Mesothelial cell of epicardium (in vitro differentiated cells): ENCODE results near the gene DIP2C. TPM values are rescaled to one million over a fixed set of nuclear protein-coding genes. Genes with fewer than 3 reads are reported as not detected.

ENCODE experiments used
- DNase-seq, 2 experiments: peaks; one replicate each; pipeline ENCODE4 v3.0.0; 2021; ENCODE audit warnings: low spot score in 2 of 2; ENCODE audit not compliant: unreplicated experiment in 2 of 2
- H3K27ac Mint-ChIP-seq: 2 replicates; pipeline ENCODE4 v1.8.0; 2021; ENCODE audit warnings: mixed read lengths
- H3K27me3 Mint-ChIP-seq: 2 replicates; pipeline ENCODE4 v1.8.0; 2021; ENCODE audit warnings: low read depth, mixed read lengths
- H3K36me3 Mint-ChIP-seq: 2 replicates; pipeline ENCODE4 v1.8.0; 2021; ENCODE audit warnings: mixed read lengths
- H3K4me1 Mint-ChIP-seq: 2 replicates; pipeline ENCODE4 v1.8.0; 2021; ENCODE audit warnings: mixed read lengths
- H3K4me3 Mint-ChIP-seq: 2 replicates; pipeline ENCODE4 v1.8.0; 2021; ENCODE audit warnings: mild to moderate bottlenecking, moderate library complexity, mixed read lengths
- H3K9me3 Mint-ChIP-seq: 2 replicates; pipeline ENCODE4 v1.8.0; 2021; ENCODE audit warnings: mixed read lengths
- CTCF ChIP-seq: fragments of 200-600 bp; sonication (generic); IDR thresholded peaks from one replicate; pipeline ENCODE4 v1.5.0; 2021; ENCODE audit warnings: antibody characterized with exemption; ENCODE audit not compliant: unreplicated experiment
- total RNA-seq: library from RNA; stranded (reverse); gene quantifications from 3 replicates; pipeline ENCODE4 v1.2.1, GENCODE V29; 2021

Gene DIP2C
- total RNA-seq, 1 donor from 2014 or later: 30.3 TPM

GRCh38 chr10:508726-509125 is 180.7 kb downstream of the DIP2C start:
- H3K36me3 Mint-ChIP-seq: no peaks in the 10 kb centered on the region
- TF ChIP-seq CTCF: no peak
- no peak overlapping the region for H3K27ac Mint-ChIP-seq
- no peaks in the 10 kb centered on the region for H3K9me3 Mint-ChIP-seq
- DNase-seq: no peak
- no peaks in the 10 kb centered on the region for H3K27me3 Mint-ChIP-seq
- peaks cover 27% of the 10 kb centered on the region for H3K4me1 Mint-ChIP-seq
- H3K4me3 Mint-ChIP-seq: no peak overlapping the region

GRCh38 chr10:507908-508444 is 181.5 kb downstream of the DIP2C start:
- no peak for DNase-seq
- no peak overlapping the region for H3K27ac Mint-ChIP-seq
- peaks cover 20% of the 10 kb centered on the region for H3K4me1 Mint-ChIP-seq
- H3K36me3 Mint-ChIP-seq: no peaks in the 10 kb centered on the region
- no peaks in the 10 kb centered on the region for H3K27me3 Mint-ChIP-seq
- H3K4me3 Mint-ChIP-seq: no peak overlapping the region
- H3K9me3 Mint-ChIP-seq: no peaks in the 10 kb centered on the region
- TF ChIP-seq CTCF: no peak

- Mint-ChIP-seq H3K27ac (no peak overlapping the region), H3K27me3 (no peaks in the 10 kb centered on the region), H3K36me3 (no peaks in the 10 kb centered on the region), H3K9me3 (no peaks in the 10 kb centered on the region), H3K4me1 (peaks cover 20% of the 10 kb centered on the region), H3K4me3 (no peak overlapping the region)
- TF ChIP-seq CTCF: no peak
- no peak for DNase-seq
Measured at GRCh38 chr10:507355-507699, 182.1 kb downstream of the DIP2C start.

GRCh38 chr10:506451-507354 is 182.8 kb downstream of the DIP2C start:
- Mint-ChIP-seq H3K4me1 (peaks cover 16% of the 10 kb centered on the region), H3K27ac (no peak overlapping the region)

GRCh38 chr10:505419-505818 is 184.0 kb downstream of the DIP2C start:
- TF ChIP-seq CTCF: no peak
- no peaks in the 10 kb centered on the region for H3K9me3 Mint-ChIP-seq
- DNase-seq: no peak
- H3K4me1 Mint-ChIP-seq: peaks cover 16% of the 10 kb centered on the region
- no peak overlapping the region for H3K4me3 Mint-ChIP-seq
- H3K27me3 Mint-ChIP-seq: no peaks in the 10 kb centered on the region
- no peaks in the 10 kb centered on the region for H3K36me3 Mint-ChIP-seq
- H3K27ac Mint-ChIP-seq: no peak overlapping the region

More at GRCh38 chr10:506451-507354, 182.8 kb downstream of the DIP2C start:
- no peak for DNase-seq
- Mint-ChIP-seq H3K27me3 (no peaks in the 10 kb centered on the region), H3K36me3 (no peaks in the 10 kb centered on the region), H3K9me3 (no peaks in the 10 kb centered on the region), H3K4me3 (no peak overlapping the region)
- TF ChIP-seq CTCF: no peak
